ENCODE data around the gene PRR7. TPM values are rescaled to one million over a fixed set of nuclear protein-coding genes. Genes with fewer than 3 reads are reported as not detected.

PRR7 gene
- total and polyA plus RNA-seq, 2 experiments from 2014 or later, result 7.6 to 9.7 TPM

GRCh38 chr5:177482359-177482795, 35.8 kb downstream of the PRR7 start (continued):
- TF ChIP-seq ZNF462 (CRISPR knock-in tag; IDR thresholded peaks at IDR 0.05), result no peak
- no peak for TF ChIP-seq CREB1 (CRISPR knock-in tag; IDR thresholded peaks at IDR 0.05; ENCODE audit: low read depth)
- TF ChIP-seq ETS1 (IDR thresholded peaks at IDR 0.05), result no peak
- no peak for TF ChIP-seq NANOG (IDR thresholded peaks at IDR 0.05; ENCODE audit: borderline replicate concordance)
- TF ChIP-seq JUNB (IDR thresholded peaks at IDR 0.05; ENCODE audit: unreplicated experiment), result no peak
- TF ChIP-seq POLR2AphosphoS5 (IDR thresholded peaks at IDR 0.05; ENCODE audit: low read depth), result no peak
- no peak for TF ChIP-seq REST (IDR thresholded peaks at IDR 0.05; ENCODE audit: unreplicated experiment)
- no peak for TF ChIP-seq ZNF331 (CRISPR knock-in tag; IDR thresholded peaks at IDR 0.05; ENCODE audit: low read depth)

Data from GM23338 (cell line).